HUES64 (cell line): ENCODE results near the gene CDK14.
"Not testable (repeated sequence)": the region's sequence is repeated elsewhere in the genome, so short reads cannot be mapped to it uniquely, and the experiment has no call there.

Experiments
- H3K27ac ChIP-seq: 2 replicates; pipeline ENCODE4 v1.7.0; 2013; ENCODE audit warnings: low read depth, low read length, inconsistent platforms
- H3K27me3 ChIP-seq: 2 replicates; pipeline ENCODE4 v1.6.1; 2013; ENCODE audit warnings: mild to moderate bottlenecking, low read length; ENCODE audit not compliant: insufficient read depth
- H3K36me3 ChIP-seq: 2 replicates; pipeline ENCODE4 v1.6.1; 2013; ENCODE audit warnings: mild to moderate bottlenecking, low read length; ENCODE audit not compliant: insufficient read depth
- H3K4me1 ChIP-seq: 2 replicates; pipeline ENCODE4 v1.6.1; 2013; ENCODE audit warnings: mild to moderate bottlenecking, low read length, moderate library complexity; ENCODE audit not compliant: insufficient read depth
- H3K4me3 ChIP-seq: 2 replicates; pipeline ENCODE4 v1.5.1; 2013; ENCODE audit warnings: mild to moderate bottlenecking, low read length, moderate library complexity
- H3K9ac ChIP-seq: 2 replicates; pipeline ENCODE4 v1.6.1; 2013; ENCODE audit warnings: mild to moderate bottlenecking, low read depth, low read length
- H3K9me3 ChIP-seq: 2 replicates; pipeline ENCODE4 v1.6.1; 2013; ENCODE audit warnings: low read depth, low read length; ENCODE audit not compliant: insufficient read depth
- WGBS: fragments of 150-250, 120-280 bp; methylation state at CpG from one replicate; pipeline ENCODE4 v1.1.7; 2013; ENCODE audit warnings: missing lambda C conversion rate; 5-methylcytosine and 5-hydroxymethylcytosine counted together

The CDK14 gene

DNA sequence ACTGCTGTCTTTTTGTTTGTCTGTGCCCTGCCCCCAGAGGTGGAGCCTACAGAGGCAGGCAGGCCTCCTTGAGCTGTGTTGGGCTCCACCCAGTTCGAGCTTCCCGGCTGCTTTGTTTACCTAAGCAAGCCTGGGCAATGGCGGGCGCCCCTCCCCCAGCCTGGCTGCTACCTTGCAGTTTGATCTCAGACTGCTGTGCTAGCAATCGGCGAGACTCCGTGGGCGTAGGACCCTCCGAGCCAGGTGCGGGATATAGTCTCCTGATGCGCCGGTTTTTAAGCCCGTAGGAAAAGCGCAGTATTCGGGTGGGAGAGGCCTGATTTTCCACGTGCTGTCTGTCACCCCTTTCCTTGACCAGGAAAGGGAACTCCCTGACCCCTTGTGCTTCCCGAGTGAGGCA lies 43.6 kb downstream of the CDK14 start:
- H3K9me3 ChIP-seq, H3K36me3 ChIP-seq, H3K4me3 ChIP-seq, H3K27me3 ChIP-seq, H3K27ac ChIP-seq: not testable (repeated sequence)
- Histone ChIP-seq H3K4me1 (peaks cover 16% of the 10 kb centered on the region; the same call in 1 of the 2 replicates), H3K9ac (0 out of 2 replicates have a peak overlapping the region, but pooled peaks have one; percentile 47)
- WGBS: 81% methylated on average over 17 of the region's 17 CpGs

DNA sequence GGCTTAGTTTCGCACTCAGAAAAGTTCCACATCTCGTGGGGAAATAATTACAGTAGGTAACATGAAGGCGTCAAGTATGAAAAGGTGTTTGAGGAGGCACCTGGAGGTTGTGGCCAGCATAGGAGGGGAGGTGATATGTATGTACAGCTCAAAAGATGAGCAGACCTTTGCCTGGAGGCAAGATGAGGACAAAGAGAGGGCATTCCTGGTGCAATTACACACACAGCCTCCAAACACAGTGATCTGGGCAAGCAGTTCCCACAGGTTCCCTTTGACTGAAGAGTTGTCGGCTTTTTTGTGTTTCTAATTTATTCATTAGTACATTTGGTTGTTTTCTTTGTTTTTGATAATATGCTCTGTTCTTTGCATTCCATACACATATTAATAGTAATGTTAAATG lies 46.9 kb downstream of the CDK14 start:
- Histone ChIP-seq H3K4me1 (peaks cover 24% of the 10 kb centered on the region), H3K36me3 (no peaks in the 10 kb centered on the region), H3K9me3 (peaks cover 3% of the 10 kb centered on the region; the same call in 1 of the 2 replicates), H3K9ac (no peak overlapping the region), H3K27me3 (no peaks in the 10 kb centered on the region), H3K4me3 (no peak overlapping the region), H3K27ac (peak overlapping the region; percentile 4; the same call in 1 of the 2 replicates)
- 88% methylated on average over 3 of the region's 4 CpGs for WGBS

- Histone ChIP-seq H3K36me3 (no peaks in the 10 kb centered on the region), H3K4me1 (peaks cover 19% of the 10 kb centered on the region), H3K9ac (no peak overlapping the region), H3K27ac (no peak overlapping the region), H3K27me3 (no peaks in the 10 kb centered on the region), H3K4me3 (no peak overlapping the region), H3K9me3 (peaks cover 3% of the 10 kb centered on the region; the same call in 1 of the 2 replicates)
- no CpG with 5 or more reads among the region's 1 CpG for WGBS
These were observed 49.7 kb downstream of the CDK14 start for GRCh38 chr7:90645784-90646183.

DNA sequence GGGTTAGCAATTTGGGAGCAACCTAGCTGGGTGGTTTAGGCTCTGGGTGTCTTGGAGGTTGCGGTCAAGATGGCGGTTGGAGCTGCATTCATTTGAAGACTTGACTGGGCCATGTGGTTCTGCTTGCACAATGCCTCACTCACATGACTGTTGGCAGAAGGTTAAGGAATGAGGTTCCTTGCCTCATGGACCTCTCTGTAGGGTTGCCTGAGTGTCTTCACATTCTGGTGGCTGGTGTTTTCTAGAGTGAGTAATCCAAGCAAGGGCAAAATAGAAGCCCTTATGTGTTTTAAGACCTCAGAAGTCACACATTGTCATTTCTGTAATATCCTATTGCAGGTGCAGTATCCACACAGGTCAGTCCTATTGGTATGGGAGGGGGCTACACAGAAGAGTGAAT lies 52.0 kb downstream of the CDK14 start:
- Histone ChIP-seq H3K36me3 (no peaks in the 10 kb centered on the region), H3K4me3 (no peak overlapping the region), H3K27ac (no peak overlapping the region), H3K27me3 (no peaks in the 10 kb centered on the region), H3K9ac (no peak overlapping the region), H3K9me3 (peaks cover 3% of the 10 kb centered on the region; the same call in 1 of the 2 replicates), H3K4me1 (peaks cover 13% of the 10 kb centered on the region)
- WGBS: 96% methylated on average over 2 of the region's 2 CpGs

DNA sequence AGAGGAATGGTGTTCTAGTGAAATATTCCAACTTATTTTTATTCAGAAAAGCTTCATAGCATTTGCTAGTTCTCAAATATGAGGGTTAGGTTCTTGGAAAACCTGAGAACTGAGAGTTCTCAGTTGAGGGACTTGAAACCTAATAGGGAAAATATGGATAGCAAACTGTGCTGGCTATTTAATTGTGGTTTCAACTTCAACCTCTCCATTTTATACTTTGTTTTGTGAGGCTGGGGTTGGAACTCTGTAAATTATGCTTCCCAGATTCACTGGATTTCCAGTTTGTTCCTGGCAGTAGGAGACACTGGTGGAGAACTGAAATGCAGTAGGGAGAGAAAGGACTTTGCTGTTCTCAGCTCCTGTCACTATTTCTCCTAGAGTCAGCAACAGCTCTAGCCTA lies 52.7 kb downstream of the CDK14 start:
- H3K9me3 ChIP-seq: peaks cover 3% of the 10 kb centered on the region; the same call in 1 of the 2 replicates

GRCh38 chr7:90654718-90655427 lies 58.8 kb downstream of the CDK14 start:
- H3K4me3 ChIP-seq: no peak overlapping the region
- no peaks in the 10 kb centered on the region for H3K36me3 ChIP-seq
- H3K4me1 ChIP-seq: 0 out of 2 replicates have a peak, but pooled peaks cover 2% of the 10 kb centered on the region
- H3K27me3 ChIP-seq: no peaks in the 10 kb centered on the region
- H3K9ac ChIP-seq: no peak overlapping the region
- 93% methylated on average over 3 of the region's 4 CpGs for WGBS
- no peak overlapping the region for H3K27ac ChIP-seq
- no peaks in the 10 kb centered on the region for H3K9me3 ChIP-seq

More for the DNA sequence above, 52.7 kb downstream of the CDK14 start:
- Histone ChIP-seq H3K4me1 (peaks cover 8% of the 10 kb centered on the region), H3K27me3 (no peaks in the 10 kb centered on the region), H3K36me3 (no peaks in the 10 kb centered on the region), H3K4me3 (no peak overlapping the region), H3K27ac (no peak overlapping the region), H3K9ac (no peak overlapping the region)

DNA sequence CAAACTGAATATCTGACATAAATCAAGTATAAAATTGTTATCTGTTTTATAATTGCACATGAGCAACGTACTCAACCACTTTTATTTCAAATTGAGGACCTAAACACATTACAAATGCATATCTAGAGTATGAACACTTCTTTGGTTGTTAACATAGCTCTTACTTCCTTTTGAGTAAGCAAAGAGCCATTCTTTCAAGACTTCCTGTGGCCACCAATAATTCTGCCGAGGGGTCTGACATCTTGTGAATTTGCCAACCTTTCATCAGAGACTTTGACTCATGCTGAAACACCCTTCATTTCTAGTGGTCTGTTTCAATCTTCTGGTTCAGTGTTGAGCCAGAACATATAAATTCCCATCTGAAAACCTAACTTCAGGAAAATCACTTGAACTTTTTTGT lies 59.4 kb downstream of the CDK14 start:
- Histone ChIP-seq H3K9me3 (no peaks in the 10 kb centered on the region), H3K9ac (no peak overlapping the region), H3K27ac (no peak overlapping the region), H3K4me3 (no peak overlapping the region), H3K4me1 (peaks cover 9% of the 10 kb centered on the region), H3K27me3 (no peaks in the 10 kb centered on the region), H3K36me3 (no peaks in the 10 kb centered on the region)
- whole genome bisulfite sequencing: 97% methylated on average over 2 of the region's 2 CpGs

GRCh38 chr7:90657481-90657880 lies 61.4 kb downstream of the CDK14 start:
- H3K4me3 ChIP-seq: no peak overlapping the region
- no peak overlapping the region for H3K27ac ChIP-seq
- no peaks in the 10 kb centered on the region for H3K36me3 ChIP-seq
- H3K4me1 ChIP-seq: peaks cover 27% of the 10 kb centered on the region
- no peaks in the 10 kb centered on the region for H3K9me3 ChIP-seq
- no peak overlapping the region for H3K9ac ChIP-seq
- WGBS: 94% methylated on average over 1 of the region's 1 CpG
- no peaks in the 10 kb centered on the region for H3K27me3 ChIP-seq

- WGBS: 93% methylated on average over 2 of the region's 2 CpGs
- H3K27me3 ChIP-seq: no peaks in the 10 kb centered on the region
- H3K27ac ChIP-seq: no peak overlapping the region
- no peak overlapping the region for H3K4me3 ChIP-seq
- H3K36me3 ChIP-seq: no peaks in the 10 kb centered on the region
- H3K9ac ChIP-seq: no peak overlapping the region
- H3K4me1 ChIP-seq: peaks cover 37% of the 10 kb centered on the region
- H3K9me3 ChIP-seq: no peaks in the 10 kb centered on the region
These were observed 64.0 kb downstream of the CDK14 start for GRCh38 chr7:90660100-90660499.

GRCh38 chr7:90660819-90661218 lies 64.7 kb downstream of the CDK14 start:
- no peak overlapping the region for H3K4me3 ChIP-seq
- H3K4me1 ChIP-seq: peaks cover 37% of the 10 kb centered on the region
- H3K27ac ChIP-seq: no peak overlapping the region
- no peaks in the 10 kb centered on the region for H3K36me3 ChIP-seq
- 95% methylated on average over 1 of the region's 1 CpG for WGBS
- no peaks in the 10 kb centered on the region for H3K27me3 ChIP-seq
- no peaks in the 10 kb centered on the region for H3K9me3 ChIP-seq
- H3K9ac ChIP-seq: no peak overlapping the region

- Histone ChIP-seq H3K36me3 (no peaks in the 10 kb centered on the region), H3K9me3 (no peaks in the 10 kb centered on the region), H3K27me3 (no peaks in the 10 kb centered on the region), H3K4me1 (peaks cover 37% of the 10 kb centered on the region), H3K27ac (no peak overlapping the region; the same call in 1 of the 2 replicates), H3K9ac (no peak overlapping the region), H3K4me3 (no peak overlapping the region)
- WGBS: 64% methylated on average over 6 of the region's 6 CpGs
These were observed 65.4 kb downstream of the CDK14 start for GRCh38 chr7:90661290-90662151.
